Ishikawa (cell line): ENCODE results near the gene HAL.

Experiments
- CEBPB ChIP-seq: IDR thresholded peaks from 2 replicates; pipeline ENCODE4 v1.6.1; 2012
- CREB1 ChIP-seq: IDR thresholded peaks from 2 replicates; pipeline ENCODE4 v1.6.1; 2012; ENCODE audit warnings: low read depth
- EGR1 ChIP-seq: IDR thresholded peaks from 2 replicates; pipeline ENCODE4 v1.6.1; 2012
- EP300 ChIP-seq: IDR thresholded peaks from 2 replicates; pipeline ENCODE4 v1.6.1; 2012; ENCODE audit warnings: borderline replicate concordance
- RAD21 ChIP-seq: IDR thresholded peaks from 2 replicates; pipeline ENCODE4 v1.6.1; 2012; ENCODE audit warnings: low read depth
- TCF12 ChIP-seq: IDR thresholded peaks from 2 replicates; pipeline ENCODE4 v1.6.1; 2012; ENCODE audit warnings: low read depth
- ZBTB7A ChIP-seq: IDR thresholded peaks from 2 replicates; pipeline ENCODE4 v1.6.1; 2012; ENCODE audit warnings: low read depth
- TF ChIP-seq, protein P1 (sequence below): IDR thresholded peaks from 2 replicates; pipeline ENCODE4 v1.6.1; 2012; ENCODE audit warnings: low read depth, mild to moderate bottlenecking
- TF ChIP-seq, protein P2 (sequence below): IDR thresholded peaks from 2 replicates; pipeline ENCODE4 v1.6.1; 2012
- TF ChIP-seq, protein P3 (sequence below): IDR thresholded peaks from 2 replicates; pipeline ENCODE4 v1.6.1; 2012

GRCh38 chr12:95940514-95940913, 55.6 kb downstream of the HAL start:
- TF ChIP-seq RAD21: no peak
- TF ChIP-seq, protein P1, sequence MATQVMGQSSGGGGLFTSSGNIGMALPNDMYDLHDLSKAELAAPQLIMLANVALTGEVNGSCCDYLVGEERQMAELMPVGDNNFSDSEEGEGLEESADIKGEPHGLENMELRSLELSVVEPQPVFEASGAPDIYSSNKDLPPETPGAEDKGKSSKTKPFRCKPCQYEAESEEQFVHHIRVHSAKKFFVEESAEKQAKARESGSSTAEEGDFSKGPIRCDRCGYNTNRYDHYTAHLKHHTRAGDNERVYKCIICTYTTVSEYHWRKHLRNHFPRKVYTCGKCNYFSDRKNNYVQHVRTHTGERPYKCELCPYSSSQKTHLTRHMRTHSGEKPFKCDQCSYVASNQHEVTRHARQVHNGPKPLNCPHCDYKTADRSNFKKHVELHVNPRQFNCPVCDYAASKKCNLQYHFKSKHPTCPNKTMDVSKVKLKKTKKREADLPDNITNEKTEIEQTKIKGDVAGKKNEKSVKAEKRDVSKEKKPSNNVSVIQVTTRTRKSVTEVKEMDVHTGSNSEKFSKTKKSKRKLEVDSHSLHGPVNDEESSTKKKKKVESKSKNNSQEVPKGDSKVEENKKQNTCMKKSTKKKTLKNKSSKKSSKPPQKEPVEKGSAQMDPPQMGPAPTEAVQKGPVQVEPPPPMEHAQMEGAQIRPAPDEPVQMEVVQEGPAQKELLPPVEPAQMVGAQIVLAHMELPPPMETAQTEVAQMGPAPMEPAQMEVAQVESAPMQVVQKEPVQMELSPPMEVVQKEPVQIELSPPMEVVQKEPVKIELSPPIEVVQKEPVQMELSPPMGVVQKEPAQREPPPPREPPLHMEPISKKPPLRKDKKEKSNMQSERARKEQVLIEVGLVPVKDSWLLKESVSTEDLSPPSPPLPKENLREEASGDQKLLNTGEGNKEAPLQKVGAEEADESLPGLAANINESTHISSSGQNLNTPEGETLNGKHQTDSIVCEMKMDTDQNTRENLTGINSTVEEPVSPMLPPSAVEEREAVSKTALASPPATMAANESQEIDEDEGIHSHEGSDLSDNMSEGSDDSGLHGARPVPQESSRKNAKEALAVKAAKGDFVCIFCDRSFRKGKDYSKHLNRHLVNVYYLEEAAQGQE: no peak
- TF ChIP-seq EP300: no peak
- TF ChIP-seq, protein P2, sequence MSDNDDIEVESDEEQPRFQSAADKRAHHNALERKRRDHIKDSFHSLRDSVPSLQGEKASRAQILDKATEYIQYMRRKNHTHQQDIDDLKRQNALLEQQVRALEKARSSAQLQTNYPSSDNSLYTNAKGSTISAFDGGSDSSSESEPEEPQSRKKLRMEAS: no peak
- TF ChIP-seq TCF12: no peak
- TF ChIP-seq EGR1: no peak
- TF ChIP-seq, protein P3, sequence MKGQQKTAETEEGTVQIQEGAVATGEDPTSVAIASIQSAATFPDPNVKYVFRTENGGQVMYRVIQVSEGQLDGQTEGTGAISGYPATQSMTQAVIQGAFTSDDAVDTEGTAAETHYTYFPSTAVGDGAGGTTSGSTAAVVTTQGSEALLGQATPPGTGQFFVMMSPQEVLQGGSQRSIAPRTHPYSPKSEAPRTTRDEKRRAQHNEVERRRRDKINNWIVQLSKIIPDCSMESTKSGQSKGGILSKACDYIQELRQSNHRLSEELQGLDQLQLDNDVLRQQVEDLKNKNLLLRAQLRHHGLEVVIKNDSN: no peak
- TF ChIP-seq CEBPB: no peak
- TF ChIP-seq CREB1: no peak
- TF ChIP-seq ZBTB7A: no peak
